Thyroid gland (tissue), 4 donors: Measurements from ENCODE around the gene FUT3.

Experiments
- CTCF ChIP-seq, 6 experiments: fragments of 200-600 bp in 3 of 6; fragments of 450-650 bp in 3 of 6; sonication (generic) in 3 of 6; IDR thresholded peaks; one replicate each; pipeline ENCODE4 v1.5.1; 2016 to 2019; ENCODE audit warnings: antibody characterized with exemption in 6 of 6, mild to moderate bottlenecking in 2 of 6, inconsistent platforms in 1 of 6, moderate library complexity in 1 of 6
- POLR2A ChIP-seq, 2 donors: fragments of 450-650 bp; IDR thresholded peaks; one replicate each; pipeline ENCODE4 v1.6.1; 2017; ENCODE audit warnings: antibody characterized with exemption in 2 of 2, mild to moderate bottlenecking in 2 of 2, moderate library complexity in 1 of 2

- TF ChIP-seq POLR2A (IDR thresholded peaks at IDR 0.05) (no peak), CTCF (IDR thresholded peaks at IDR 0.05) (no peak)
Measured at GRCh38 chr19:5798244-5798643, 53.0 kb downstream of the FUT3 start.
